Measurements from ENCODE around the gene C1orf74. TPM values are rescaled to one million over a fixed set of nuclear protein-coding genes. Genes with fewer than 3 reads are reported as not detected.

Gene C1orf74
- total RNA-seq, 1 experiment from 2014 or later = 7.1 TPM

DNA sequence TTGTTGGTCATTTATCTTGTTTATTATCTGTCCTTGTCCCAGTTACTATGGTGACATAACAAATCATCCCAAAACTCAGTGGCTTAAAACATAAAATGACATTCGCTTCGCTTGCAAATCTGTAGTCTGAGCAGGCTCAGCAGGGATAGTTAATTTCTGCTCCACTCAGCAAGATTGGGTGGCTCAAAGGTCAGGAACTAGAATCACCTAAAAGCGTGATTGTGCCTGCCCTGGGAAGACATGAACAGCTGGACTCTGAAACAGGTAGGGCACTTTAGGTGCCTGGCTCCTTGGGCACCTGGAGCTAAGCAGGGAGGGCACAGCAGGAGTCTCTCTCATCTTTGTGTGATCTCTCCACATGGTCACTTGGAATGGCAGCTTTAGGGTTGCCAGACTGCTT is 43.2 kb downstream of the C1orf74 start:
- Mint-ChIP-seq H3K4me3 (ENCODE audit: unreplicated experiment) (no peak overlapping the region), H3K27me3 (ENCODE audit: insufficient read depth, unreplicated experiment) (no peaks in the 10 kb centered on the region), H3K9me3 (ENCODE audit: unreplicated experiment) (no peaks in the 10 kb centered on the region), H3K27ac (ENCODE audit: low read depth, unreplicated experiment) (no peak overlapping the region), H3K36me3 (ENCODE audit: insufficient read depth, unreplicated experiment) (no peaks in the 10 kb centered on the region), H3K4me1 (ENCODE audit: insufficient read depth, unreplicated experiment) (peaks cover 12% of the 10 kb centered on the region)
- no TSS peak for BruUV-seq (replicated peaks)
- TF ChIP-seq, protein P1, sequence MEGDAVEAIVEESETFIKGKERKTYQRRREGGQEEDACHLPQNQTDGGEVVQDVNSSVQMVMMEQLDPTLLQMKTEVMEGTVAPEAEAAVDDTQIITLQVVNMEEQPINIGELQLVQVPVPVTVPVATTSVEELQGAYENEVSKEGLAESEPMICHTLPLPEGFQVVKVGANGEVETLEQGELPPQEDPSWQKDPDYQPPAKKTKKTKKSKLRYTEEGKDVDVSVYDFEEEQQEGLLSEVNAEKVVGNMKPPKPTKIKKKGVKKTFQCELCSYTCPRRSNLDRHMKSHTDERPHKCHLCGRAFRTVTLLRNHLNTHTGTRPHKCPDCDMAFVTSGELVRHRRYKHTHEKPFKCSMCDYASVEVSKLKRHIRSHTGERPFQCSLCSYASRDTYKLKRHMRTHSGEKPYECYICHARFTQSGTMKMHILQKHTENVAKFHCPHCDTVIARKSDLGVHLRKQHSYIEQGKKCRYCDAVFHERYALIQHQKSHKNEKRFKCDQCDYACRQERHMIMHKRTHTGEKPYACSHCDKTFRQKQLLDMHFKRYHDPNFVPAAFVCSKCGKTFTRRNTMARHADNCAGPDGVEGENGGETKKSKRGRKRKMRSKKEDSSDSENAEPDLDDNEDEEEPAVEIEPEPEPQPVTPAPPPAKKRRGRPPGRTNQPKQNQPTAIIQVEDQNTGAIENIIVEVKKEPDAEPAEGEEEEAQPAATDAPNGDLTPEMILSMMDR (IDR thresholded peaks at IDR 0.05; ENCODE audit: unreplicated experiment) = no peak
- no peak for DNase-seq (ENCODE audit: unreplicated experiment)
- intact Hi-C loops (cut with micrococcal nuclease) = no loop called here
- CTCF ChIA-PET = interaction anchor here (0.6 to 1.6 kb wide), 3 partner anchors 28 to 175 kb away, joined by 3 to 5 read pairs (median 4); no protein-coding TSS in a partner anchor
- POLR2A ChIA-PET = no interaction called here

DNA sequence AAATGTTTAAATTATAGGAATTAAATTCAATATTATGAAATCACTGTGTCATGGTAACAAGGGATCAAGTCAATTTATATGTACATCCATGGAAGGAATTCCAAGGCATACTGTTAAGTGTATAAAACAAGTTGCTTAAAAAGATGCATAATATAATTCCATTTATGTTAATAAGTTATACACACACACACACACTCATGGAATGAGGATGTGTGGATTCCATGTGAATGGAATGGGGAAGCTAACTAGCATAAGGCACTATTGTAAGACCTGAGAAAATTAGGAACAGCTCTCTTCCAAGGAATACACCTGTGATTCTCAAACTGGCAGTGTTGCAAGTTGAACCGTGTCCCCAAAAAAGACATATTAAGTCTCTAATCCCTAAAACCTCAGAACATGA is 46.1 kb downstream of the C1orf74 start:
- BruUV-seq (replicated peaks) = no TSS peak
- intact Hi-C loops (cut with micrococcal nuclease) = no loop called here
- H3K27ac Mint-ChIP-seq (ENCODE audit: low read depth, unreplicated experiment) = no peak overlapping the region
- peaks cover 10% of the 10 kb centered on the region for H3K4me1 Mint-ChIP-seq (ENCODE audit: insufficient read depth, unreplicated experiment)
- H3K36me3 Mint-ChIP-seq (ENCODE audit: insufficient read depth, unreplicated experiment) = no peaks in the 10 kb centered on the region
- POLR2A ChIA-PET = no interaction called here
- H3K4me3 Mint-ChIP-seq (ENCODE audit: unreplicated experiment) = no peak overlapping the region
- no peak for DNase-seq (ENCODE audit: unreplicated experiment)
- H3K27me3 Mint-ChIP-seq (ENCODE audit: insufficient read depth, unreplicated experiment) = no peaks in the 10 kb centered on the region
- CTCF ChIA-PET = interaction anchor here (0.6 to 16.7 kb wide), 6 partner anchors 8 to 709 kb away, joined by 3 to 227 read pairs (median 7); no protein-coding TSS in a partner anchor
- H3K9me3 Mint-ChIP-seq (ENCODE audit: unreplicated experiment) = no peaks in the 10 kb centered on the region
- TF ChIP-seq, protein P1 (IDR thresholded peaks at IDR 0.05; ENCODE audit: unreplicated experiment) = no peak

DNA sequence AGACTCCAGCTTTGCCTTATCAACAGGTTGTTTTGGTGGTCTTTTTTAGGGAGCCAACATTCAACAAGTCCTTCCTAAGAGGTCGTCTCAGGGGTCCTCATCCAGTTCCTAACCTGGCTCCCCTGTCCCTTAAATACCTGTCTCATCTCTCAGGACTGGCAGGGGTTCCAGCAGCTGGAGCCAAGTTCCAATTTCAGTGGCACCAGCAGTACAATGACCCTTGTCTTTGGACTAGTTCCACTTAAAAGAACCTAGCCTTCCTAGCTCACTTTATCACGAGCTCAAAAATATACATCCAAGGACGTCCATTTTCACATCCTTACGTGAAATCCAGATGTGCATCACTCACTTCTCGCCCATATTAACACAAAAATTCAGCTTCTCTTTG is 47.2 kb downstream of the C1orf74 start:
- Mint-ChIP-seq H3K27ac (ENCODE audit: low read depth, unreplicated experiment) (no peak overlapping the region), H3K9me3 (ENCODE audit: unreplicated experiment) (no peaks in the 10 kb centered on the region), H3K36me3 (ENCODE audit: insufficient read depth, unreplicated experiment) (no peaks in the 10 kb centered on the region), H3K4me1 (ENCODE audit: insufficient read depth, unreplicated experiment) (peaks cover 4% of the 10 kb centered on the region), H3K27me3 (ENCODE audit: insufficient read depth, unreplicated experiment) (no peaks in the 10 kb centered on the region), H3K4me3 (ENCODE audit: unreplicated experiment) (no peak overlapping the region)
- no peak for DNase-seq (ENCODE audit: unreplicated experiment)
- intact Hi-C loops (cut with micrococcal nuclease) = no loop called here
- ChIA-PET POLR2A (interaction anchor here (0.6 to 2.2 kb wide), 5 partner anchors 9 to 511 kb away, joined by 3 to 12 read pairs (median 3); no protein-coding TSS in a partner anchor), CTCF (interaction anchor here (0.6 to 16.7 kb wide), 11 partner anchors 9 to 170 kb away, joined by 3 to 227 read pairs (median 3); partner anchors contain the start of gene TRAF3IP3)
- TF ChIP-seq, protein P1 (IDR thresholded peaks at IDR 0.05; ENCODE audit: unreplicated experiment) = no peak
- BruUV-seq (replicated peaks) = no TSS peak

DNA sequence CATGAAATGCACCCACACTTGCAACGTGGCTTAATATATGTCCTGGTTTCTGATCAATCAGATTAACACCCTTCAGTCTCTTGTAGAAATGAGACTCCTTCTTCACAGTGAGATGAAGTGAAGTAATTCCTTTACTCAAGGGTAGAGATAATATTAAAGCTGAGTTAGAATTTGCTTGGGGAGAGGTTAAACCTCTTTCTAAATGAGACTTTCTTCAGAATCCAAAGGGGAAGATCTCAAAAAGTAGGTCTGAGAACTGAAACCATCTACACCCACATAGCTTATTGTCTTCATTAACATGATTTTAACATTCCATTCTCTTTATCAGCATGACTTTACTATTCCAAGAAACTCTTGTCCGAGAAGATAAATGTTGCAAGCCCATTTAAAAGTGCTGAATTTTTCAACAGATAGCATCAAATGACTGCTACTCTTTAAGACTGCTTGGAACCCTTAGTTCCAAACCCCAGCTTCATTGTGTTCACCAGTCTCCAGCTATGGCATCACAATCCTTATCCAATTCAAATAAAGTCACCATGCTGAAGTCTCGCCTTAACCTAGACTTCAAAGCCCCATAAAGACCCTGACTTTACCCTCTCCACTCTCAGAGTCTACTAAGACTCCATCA is 47.8 kb downstream of the C1orf74 start:
- no peak for DNase-seq (ENCODE audit: unreplicated experiment)
- ChIA-PET POLR2A (interaction anchor here (0.6 to 2.2 kb wide), 4 partner anchors 9 to 126 kb away, joined by 3 to 12 read pairs (median 5); no protein-coding TSS in a partner anchor), CTCF (interaction anchor here (0.6 to 16.7 kb wide), 12 partner anchors 8 to 169 kb away, joined by 3 to 227 read pairs (median 3); partner anchors contain the start of gene TRAF3IP3)
- Mint-ChIP-seq H3K9me3 (ENCODE audit: unreplicated experiment) (no peaks in the 10 kb centered on the region), H3K4me1 (ENCODE audit: insufficient read depth, unreplicated experiment) (peaks cover 4% of the 10 kb centered on the region), H3K27ac (ENCODE audit: low read depth, unreplicated experiment) (no peak overlapping the region), H3K27me3 (ENCODE audit: insufficient read depth, unreplicated experiment) (no peaks in the 10 kb centered on the region), H3K36me3 (ENCODE audit: insufficient read depth, unreplicated experiment) (no peaks in the 10 kb centered on the region), H3K4me3 (ENCODE audit: unreplicated experiment) (no peak overlapping the region)
- BruUV-seq (replicated peaks) = no TSS peak
- intact Hi-C loops (cut with micrococcal nuclease) = no loop called here
- TF ChIP-seq, protein P1 (IDR thresholded peaks at IDR 0.05; ENCODE audit: unreplicated experiment) = no peak
